Gastroesophageal sphincter (tissue), 4 donors: ENCODE measurements around the gene NABP2. TPM values are rescaled to one million over a fixed set of nuclear protein-coding genes. Genes with fewer than 3 reads are reported as not detected.

ENCODE experiments used
- ATAC-seq: fragments of 150-250 bp; one replicate; pipeline ENCODE4 v1.9.1; 2016; ENCODE audit warnings: mild to moderate bottlenecking, moderate library complexity
- H3K27ac ChIP-seq, 4 donors: fragments of 200-600 bp; sonication (generic) in 3 of 4; 1 replicate in 3 of 4; 2 replicates in 1 of 4; pipeline ENCODE4 v1.5.1; 2016 to 2019
- H3K27me3 ChIP-seq: fragments of 200-600 bp; sonication (generic); one replicate; pipeline ENCODE4 v1.5.1; 2019
- H3K36me3 ChIP-seq, 2 donors: fragments of 200-600 bp; sonication (generic); one replicate each; pipeline ENCODE4 v1.5.1; 2019; ENCODE audit warnings: control low read depth in 1 of 2
- H3K4me1 ChIP-seq, 3 donors: fragments of 200-600 bp; sonication (generic); 1 replicate in 2 of 3; 2 replicates in 1 of 3; pipeline ENCODE4 v1.5.1; 2016 to 2019; ENCODE audit warnings: control low read depth in 2 of 3
- H3K4me3 ChIP-seq, 2 donors: fragments of 200-600 bp; sonication (generic); one replicate each; pipeline ENCODE4 v1.5.1; 2019; ENCODE audit warnings: mild to moderate bottlenecking in 1 of 2, moderate library complexity in 1 of 2
- H3K9me3 ChIP-seq, 3 donors: fragments of 200-600 bp; sonication (generic); one replicate each; pipeline ENCODE4 v1.5.1; 2017 to 2019; ENCODE audit warnings: control low read depth in 2 of 3
- CTCF ChIP-seq, 4 experiments: fragments of 200-600 bp in 2 of 4; fragments of 450-650 bp in 2 of 4; sonication (generic) in 1 of 4; IDR thresholded peaks; one replicate each; pipeline ENCODE4 v1.5.1; 2017 to 2019; ENCODE audit warnings: antibody characterized with exemption in 4 of 4, mild to moderate bottlenecking in 2 of 4, moderate library complexity in 2 of 4
- EP300 ChIP-seq: sonication (generic); formaldehyde crosslinking; IDR thresholded peaks from one replicate; pipeline ENCODE4 v1.6.1; 2017; ENCODE audit warnings: antibody characterized with exemption, mild to moderate bottlenecking
- POLR2A ChIP-seq, 2 donors: fragments of 450-650 bp; IDR thresholded peaks; one replicate each; pipeline ENCODE4 v1.6.1; 2017; ENCODE audit warnings: antibody characterized with exemption in 2 of 2, mild to moderate bottlenecking in 2 of 2, moderate library complexity in 1 of 2
- POLR2AphosphoS5 ChIP-seq: sonication (generic); formaldehyde crosslinking; IDR thresholded peaks from one replicate; pipeline ENCODE4 v1.6.1; 2017; ENCODE audit warnings: antibody characterized with exemption
- WGBS, 2 donors: methylation state at CpG; one replicate each; pipeline ENCODE4 v1.1.5; 2018; ENCODE audit warnings: low coverage in 1 of 2; 5-methylcytosine and 5-hydroxymethylcytosine counted together
- total RNA-seq, 4 donors: library from RNA; depleted of rRNA; stranded (reverse); fragments of >200 nt; gene quantifications; one replicate each; pipeline ENCODE4 v1.1.0, GENCODE V29; 2016

Gene NABP2
- total RNA-seq, 4 donors from 2014 or later = 23.7 to 34.7 (median 28.8) TPM

GRCh38 chr12:56202838-56203237, 21.3 kb upstream of the NABP2 start:
- no peaks in the 10 kb centered on the region for H3K9me3 ChIP-seq
- no peaks in the 10 kb centered on the region for H3K27me3 ChIP-seq
- H3K4me1 ChIP-seq = peaks cover 0 to 17% (median 0%) of the 10 kb centered on the region in 3 donors
- H3K4me3 ChIP-seq = no peak overlapping the region
- TF ChIP-seq POLR2AphosphoS5 (no peak), CTCF (IDR thresholded peaks at IDR 0.05) (no peak), EP300 (no peak), POLR2A (IDR thresholded peaks at IDR 0.05) (no peak)
- no peak for ATAC-seq
- no peak overlapping the region for H3K27ac ChIP-seq
- 24 to 75% methylated on average over 2 of the region's 2 CpGs for whole genome bisulfite sequencing, 2 donors
- peaks cover under 1 to 39% of the 10 kb centered on the region in 2 donors for H3K36me3 ChIP-seq

- no peaks in the 10 kb centered on the region for H3K9me3 ChIP-seq
- TF ChIP-seq POLR2A (IDR thresholded peaks at IDR 0.05) (no peak), POLR2AphosphoS5 (no peak), EP300 (no peak), CTCF (IDR thresholded peaks at IDR 0.05) (no peak)
- H3K4me3 ChIP-seq = no peak overlapping the region
- ATAC-seq = no peak
- H3K27ac ChIP-seq = no peak overlapping the region
- peaks cover 0 to 17% (median 0%) of the 10 kb centered on the region in 3 donors for H3K4me1 ChIP-seq
- H3K27me3 ChIP-seq = no peaks in the 10 kb centered on the region
- H3K36me3 ChIP-seq = peaks cover 3 to 54% of the 10 kb centered on the region in 2 donors
Observed at GRCh38 chr12:56204275-56204674, 19.9 kb upstream of the NABP2 start.

- H3K27ac ChIP-seq = peak overlapping the region in 2 of 4 donors; percentile 34 to 35
- no peak for ATAC-seq
- H3K27me3 ChIP-seq = no peaks in the 10 kb centered on the region
- H3K36me3 ChIP-seq = peaks cover 3 to 65% of the 10 kb centered on the region in 2 donors
- peaks cover 0 to 17% (median 0%) of the 10 kb centered on the region in 3 donors for H3K4me1 ChIP-seq
- TF ChIP-seq CTCF (IDR thresholded peaks at IDR 0.05) (peak in 1 of 4 experiments; percentile 5), POLR2AphosphoS5 (no peak)
- no peaks in the 10 kb centered on the region for H3K9me3 ChIP-seq
- H3K4me3 ChIP-seq = no peak overlapping the region
Observed at GRCh38 chr12:56205445-56205844, 18.7 kb upstream of the NABP2 start.

GRCh38 chr12:56206452-56207166, 17.5 kb upstream of the NABP2 start:
- peaks cover 0 to 17% (median 0%) of the 10 kb centered on the region in 3 donors for H3K4me1 ChIP-seq
- H3K4me3 ChIP-seq = no peak overlapping the region
- 52 to 66% methylated on average over 4 to 6 of the region's 14 CpGs for WGBS, 2 donors
- H3K27ac ChIP-seq = peak overlapping the region in 3 of 4 donors; percentile 18 to 35 (median 34)
- H3K9me3 ChIP-seq = no peaks in the 10 kb centered on the region
- TF ChIP-seq CTCF (IDR thresholded peaks at IDR 0.05) (peak; percentile 29 to 77 (median 69)), EP300 (no peak)
- peaks cover 3 to 77% of the 10 kb centered on the region in 2 donors for H3K36me3 ChIP-seq
- no peaks in the 10 kb centered on the region for H3K27me3 ChIP-seq
- ATAC-seq = peak; percentile 61

- H3K9me3 ChIP-seq = no peaks in the 10 kb centered on the region
- ATAC-seq = no peak
- no peak overlapping the region for H3K27ac ChIP-seq
- WGBS, 2 donors = 29 to 70% methylated on average over 1 to 2 of the region's 6 CpGs
- H3K4me3 ChIP-seq = no peak overlapping the region
- no peaks in the 10 kb centered on the region for H3K27me3 ChIP-seq
- H3K4me1 ChIP-seq = peaks cover 0 to 14% (median 0%) of the 10 kb centered on the region in 3 donors
- TF ChIP-seq POLR2A (IDR thresholded peaks at IDR 0.05) (no peak), EP300 (no peak), CTCF (IDR thresholded peaks at IDR 0.05) (no peak), POLR2AphosphoS5 (no peak)
- peaks cover 7 to 91% of the 10 kb centered on the region in 2 donors for H3K36me3 ChIP-seq
Observed at GRCh38 chr12:56208006-56208405, 16.1 kb upstream of the NABP2 start.
